OCI-LY3 (cell line): ENCODE results near the gene PNPLA7.

ENCODE experiments used
- EZH2phosphoT487 ChIP-seq: fragments of 200-600 bp; shearing (Covaris generic); IDR thresholded peaks from 2 replicates; pipeline ENCODE4 v1.6.1; 2018; ENCODE audit warnings: antibody characterized with exemption, mixed run types, low read depth
- TF ChIP-seq, protein P1 (sequence below): fragments of 200-600, 300-600 bp; sonication (generic); IDR thresholded peaks from 2 replicates; pipeline ENCODE4 v1.5.1; 2014; ENCODE audit warnings: antibody characterized with exemption, low read length, low read depth

DNA sequence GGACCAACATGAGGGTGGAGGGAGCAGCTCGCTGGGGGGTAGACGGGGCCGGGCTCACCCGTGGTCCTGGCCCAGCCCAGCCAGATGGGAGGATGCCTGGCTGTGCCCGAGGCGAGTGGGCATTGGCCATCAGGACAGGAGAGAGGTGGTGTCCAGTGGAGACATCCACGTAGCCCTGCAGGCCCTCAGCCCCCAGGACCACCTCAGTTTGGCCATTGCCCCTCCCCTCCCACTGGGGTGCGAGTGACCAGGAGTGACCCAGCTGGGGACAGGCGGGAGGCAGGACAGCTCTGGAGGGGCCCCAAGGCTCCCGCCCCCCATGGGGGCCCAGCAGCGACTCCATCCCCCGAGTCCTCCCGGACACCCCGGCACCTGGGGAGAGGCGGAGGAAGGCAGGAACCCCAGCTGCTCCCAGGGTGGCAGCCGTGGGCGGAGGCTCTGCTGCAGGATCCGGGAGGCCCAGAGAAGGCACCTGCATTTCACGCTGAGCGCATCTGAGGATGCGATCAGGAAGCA, 118.7 kb downstream of the PNPLA7 start:
- TF ChIP-seq, protein P1, sequence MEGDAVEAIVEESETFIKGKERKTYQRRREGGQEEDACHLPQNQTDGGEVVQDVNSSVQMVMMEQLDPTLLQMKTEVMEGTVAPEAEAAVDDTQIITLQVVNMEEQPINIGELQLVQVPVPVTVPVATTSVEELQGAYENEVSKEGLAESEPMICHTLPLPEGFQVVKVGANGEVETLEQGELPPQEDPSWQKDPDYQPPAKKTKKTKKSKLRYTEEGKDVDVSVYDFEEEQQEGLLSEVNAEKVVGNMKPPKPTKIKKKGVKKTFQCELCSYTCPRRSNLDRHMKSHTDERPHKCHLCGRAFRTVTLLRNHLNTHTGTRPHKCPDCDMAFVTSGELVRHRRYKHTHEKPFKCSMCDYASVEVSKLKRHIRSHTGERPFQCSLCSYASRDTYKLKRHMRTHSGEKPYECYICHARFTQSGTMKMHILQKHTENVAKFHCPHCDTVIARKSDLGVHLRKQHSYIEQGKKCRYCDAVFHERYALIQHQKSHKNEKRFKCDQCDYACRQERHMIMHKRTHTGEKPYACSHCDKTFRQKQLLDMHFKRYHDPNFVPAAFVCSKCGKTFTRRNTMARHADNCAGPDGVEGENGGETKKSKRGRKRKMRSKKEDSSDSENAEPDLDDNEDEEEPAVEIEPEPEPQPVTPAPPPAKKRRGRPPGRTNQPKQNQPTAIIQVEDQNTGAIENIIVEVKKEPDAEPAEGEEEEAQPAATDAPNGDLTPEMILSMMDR, result no peak
- no peak for TF ChIP-seq EZH2phosphoT487
